Measurements from ENCODE around the gene TRHDE. TPM values are rescaled to one million over a fixed set of nuclear protein-coding genes. Genes with fewer than 3 reads are reported as not detected.

TRHDE gene
- total RNA-seq, 1 donor from 2014 or later = 5.6 TPM

GRCh38 chr12:72465155-72465554 lies 193.0 kb downstream of the TRHDE start:
- no peaks in the 10 kb centered on the region for H3K27me3 ChIP-seq (ENCODE audit: control insufficient read depth, insufficient read depth, low read length)
- H3K4me3 ChIP-seq (ENCODE audit: low read depth, low read length) = no peak overlapping the region
- no peak for DNase-seq (ENCODE audit: low read depth)
- H3K36me3 ChIP-seq (ENCODE audit: control insufficient read depth, insufficient read depth, low read length) = no peaks in the 10 kb centered on the region
- TF ChIP-seq CTCF (IDR thresholded peaks at IDR 0.05; ENCODE audit: insufficient read depth, low read length, poor library complexity, severe bottlenecking) = no peak

GRCh38 chr12:72465940-72466630 lies 193.9 kb downstream of the TRHDE start:
- Histone ChIP-seq H3K27me3 (ENCODE audit: control insufficient read depth, insufficient read depth, low read length) (no peaks in the 10 kb centered on the region), H3K4me3 (ENCODE audit: low read depth, low read length) (no peak overlapping the region), H3K36me3 (ENCODE audit: control insufficient read depth, insufficient read depth, low read length) (no peaks in the 10 kb centered on the region)
- no peak for TF ChIP-seq CTCF (IDR thresholded peaks at IDR 0.05; ENCODE audit: insufficient read depth, low read length, poor library complexity, severe bottlenecking)
- DNase-seq (ENCODE audit: low read depth) = no peak

- Histone ChIP-seq H3K27me3 (ENCODE audit: control insufficient read depth, insufficient read depth, low read length) (no peaks in the 10 kb centered on the region), H3K4me3 (ENCODE audit: low read depth, low read length) (no peak overlapping the region), H3K36me3 (ENCODE audit: control insufficient read depth, insufficient read depth, low read length) (no peaks in the 10 kb centered on the region)
- no peak for DNase-seq (ENCODE audit: low read depth)
- no peak for TF ChIP-seq CTCF (IDR thresholded peaks at IDR 0.05; ENCODE audit: insufficient read depth, low read length, poor library complexity, severe bottlenecking)
Observed at GRCh38 chr12:72467985-72468384, 195.8 kb downstream of the TRHDE start.

- Histone ChIP-seq H3K27me3 (ENCODE audit: control insufficient read depth, insufficient read depth, low read length) (no peaks in the 10 kb centered on the region), H3K4me3 (ENCODE audit: low read depth, low read length) (no peak overlapping the region), H3K36me3 (ENCODE audit: control insufficient read depth, insufficient read depth, low read length) (no peaks in the 10 kb centered on the region)
- TF ChIP-seq CTCF (IDR thresholded peaks at IDR 0.05; ENCODE audit: insufficient read depth, low read length, poor library complexity, severe bottlenecking) = no peak
- no peak for DNase-seq (ENCODE audit: low read depth)
Observed at GRCh38 chr12:72468505-72468904, 196.3 kb downstream of the TRHDE start.

GRCh38 chr12:72471806-72472205 lies 199.6 kb downstream of the TRHDE start:
- no peak for DNase-seq (ENCODE audit: low read depth)
- TF ChIP-seq CTCF (IDR thresholded peaks at IDR 0.05; ENCODE audit: insufficient read depth, low read length, poor library complexity, severe bottlenecking) = no peak
- H3K27me3 ChIP-seq (ENCODE audit: control insufficient read depth, insufficient read depth, low read length) = no peaks in the 10 kb centered on the region
- no peaks in the 10 kb centered on the region for H3K36me3 ChIP-seq (ENCODE audit: control insufficient read depth, insufficient read depth, low read length)
- H3K4me3 ChIP-seq (ENCODE audit: low read depth, low read length) = no peak overlapping the region

- Histone ChIP-seq H3K27me3 (ENCODE audit: control insufficient read depth, insufficient read depth, low read length) (no peaks in the 10 kb centered on the region), H3K4me3 (ENCODE audit: low read depth, low read length) (no peak overlapping the region), H3K36me3 (ENCODE audit: control insufficient read depth, insufficient read depth, low read length) (no peaks in the 10 kb centered on the region)
- no peak for TF ChIP-seq CTCF (IDR thresholded peaks at IDR 0.05; ENCODE audit: insufficient read depth, low read length, poor library complexity, severe bottlenecking)
- DNase-seq (ENCODE audit: low read depth) = no peak
Observed at GRCh38 chr12:72472350-72472749, 200.2 kb downstream of the TRHDE start.
